Head of caudate nucleus (tissue), 42 donors: Measurements from ENCODE around the gene SLC2A13.

Experiments used
- DNase-seq, 42 donors: peaks; one replicate each; pipeline versions ENCODE4 v3.0.0 to v3.0.0-alpha.2; 2020 to 2021; ENCODE audit warnings: mixed read lengths in 7 of 42
- intact Hi-C: fragments of 100-400 bp; cut with DNase I; formaldehyde crosslinking; loops from one replicate; pipeline ENCODE4 v1.15.0; 2022

SLC2A13 gene

GRCh38 chr12:40105515-40106201 is at the start of gene SLC2A13:
Gene SLC2A13 (minus strand): TSS chr12:40106081. CDS start chr12:40105808, 273 bp downstream.
- intact Hi-C loops: loop anchor here (2.0 to 10.0 kb wide), 2 partner anchors 93 to 341 kb away; no protein-coding TSS in a partner anchor
- DNase-seq: peak; percentile 40 to 93 (median 85)

GRCh38 chr12:40154381-40154780 is 48.5 kb upstream of the SLC2A13 start:
- intact Hi-C loops: no loop called here
- no peak for DNase-seq

GRCh38 chr12:40153432-40153831 is 47.6 kb upstream of the SLC2A13 start:
- DNase-seq: no peak
- intact Hi-C loops: no loop called here

GRCh38 chr12:40152783-40153383 is 47.0 kb upstream of the SLC2A13 start:
- peak in 41 of 42 donors; percentile 7 to 76 (median 59) for DNase-seq
- intact Hi-C loops: no loop called here

GRCh38 chr12:40149673-40150260 is 43.9 kb upstream of the SLC2A13 start:
- intact Hi-C loops: no loop called here
- no peak for DNase-seq

- peak in 1 of 42 donors; percentile 6 for DNase-seq
- intact Hi-C loops: no loop called here
Measured at GRCh38 chr12:40146800-40147797, 41.2 kb upstream of the SLC2A13 start.

GRCh38 chr12:40145896-40146295 is 40.0 kb upstream of the SLC2A13 start:
- DNase-seq: no peak

GRCh38 chr12:40144023-40144422 is 38.1 kb upstream of the SLC2A13 start:
- peak in 21 of 42 donors; percentile 4 to 46 (median 17) for DNase-seq
- intact Hi-C loops: no loop called here

More at GRCh38 chr12:40145896-40146295, 40.0 kb upstream of the SLC2A13 start:
- intact Hi-C loops: no loop called here

- intact Hi-C loops: no loop called here
- DNase-seq: no peak
Measured at GRCh38 chr12:40142001-40142744, 36.3 kb upstream of the SLC2A13 start.

- intact Hi-C loops: no loop called here
- no peak for DNase-seq
Measured at GRCh38 chr12:40138526-40138925, 32.6 kb upstream of the SLC2A13 start.

- intact Hi-C loops: no loop called here
- no peak for DNase-seq
Measured at GRCh38 chr12:40137252-40137651, 31.4 kb upstream of the SLC2A13 start.

GRCh38 chr12:40127408-40127807 is 21.5 kb upstream of the SLC2A13 start:
- intact Hi-C loops: no loop called here
- no peak for DNase-seq

- DNase-seq: no peak
- intact Hi-C loops: no loop called here
Measured at GRCh38 chr12:40123496-40123895, 17.6 kb upstream of the SLC2A13 start.

GRCh38 chr12:40122842-40123241 is 17.0 kb upstream of the SLC2A13 start:
- no peak for DNase-seq
- intact Hi-C loops: no loop called here

GRCh38 chr12:40117818-40118217 is 11.9 kb upstream of the SLC2A13 start:
- intact Hi-C loops: no loop called here
- DNase-seq: no peak

GRCh38 chr12:40110586-40110985 is 4.7 kb upstream of the SLC2A13 start:
- DNase-seq: no peak
- intact Hi-C loops: no loop called here

GRCh38 chr12:40107803-40108620 is 2.1 kb upstream of the SLC2A13 start:
- intact Hi-C loops: loop anchor here (2.0 to 10.0 kb wide), 2 partner anchors 95 to 343 kb away; no protein-coding TSS in a partner anchor
- DNase-seq: peak in 3 of 42 donors; percentile 2 to 18 (median 17)
